GM04503 (cell line): ENCODE results near the gene GGCX.

Experiments
- DNase-seq: peaks from one replicate; pipeline ENCODE4 v3.0.0-alpha.2; 2012; ENCODE audit warnings: low read depth

GGCX gene

GRCh38 chr2:85516653-85517389, 44.5 kb downstream of the GGCX start:
- no peak for DNase-seq

GRCh38 chr2:85514323-85514722, 47.0 kb downstream of the GGCX start:
- no peak for DNase-seq

GRCh38 chr2:85511008-85511811, 50.1 kb downstream of the GGCX start:
- no peak for DNase-seq

- no peak for DNase-seq
Observed at GRCh38 chr2:85506768-85507181, 54.5 kb downstream of the GGCX start.

- DNase-seq: no peak
Observed at GRCh38 chr2:85505551-85506238, 55.6 kb downstream of the GGCX start.

- peak; percentile 85 for DNase-seq
Observed at GRCh38 chr2:85504778-85505261, 56.5 kb downstream of the GGCX start.

- DNase-seq: peak; percentile 57
Observed at GRCh38 chr2:85503851-85504777, 57.2 kb downstream of the GGCX start.

- no peak for DNase-seq
Observed at GRCh38 chr2:85503168-85503850, 58.0 kb downstream of the GGCX start.

GRCh38 chr2:85502720-85503119, 58.6 kb downstream of the GGCX start:
- DNase-seq: no peak

GRCh38 chr2:85501248-85501647, 60.0 kb downstream of the GGCX start:
- DNase-seq: no peak

- no peak for DNase-seq
Observed at GRCh38 chr2:85497944-85498630, 63.2 kb downstream of the GGCX start.

GRCh38 chr2:85496436-85496835, 64.9 kb downstream of the GGCX start:
- DNase-seq: no peak
